Fibroblast of lung (primary cell): ENCODE measurements around the gene SIK2. TPM values are rescaled to one million over a fixed set of nuclear protein-coding genes. Genes with fewer than 3 reads are reported as not detected.
"Not testable (repeated sequence)": the region's sequence is repeated elsewhere in the genome, so short reads cannot be mapped to it uniquely, and the experiment has no call there.

Source experiments
- DNase-seq, 2 donors: peaks; one replicate each; pipeline versions ENCODE4 v3.0.0 to v3.0.0-alpha.2; 2010; ENCODE audit warnings: low read depth in 2 of 2
- H2AFZ ChIP-seq: 2 replicates; pipeline ENCODE4 v1.5.1; 2012; ENCODE audit warnings: low read length, control low read depth, inconsistent platforms
- H3K27ac ChIP-seq: 2 replicates; pipeline ENCODE4 v1.5.1; 2011; ENCODE audit warnings: low read length, control low read depth; ENCODE audit not compliant: insufficient read depth
- H3K27me3 ChIP-seq: 2 replicates; pipeline ENCODE4 v1.5.1; 2011; ENCODE audit warnings: mild to moderate bottlenecking, low read length; ENCODE audit not compliant: control insufficient read depth, insufficient read depth
- H3K36me3 ChIP-seq: 2 replicates; pipeline ENCODE4 v1.5.1; 2011; ENCODE audit warnings: low read length; ENCODE audit not compliant: control insufficient read depth, insufficient read depth
- H3K4me1 ChIP-seq: 2 replicates; pipeline ENCODE4 v1.5.1; 2011; ENCODE audit warnings: low read length; ENCODE audit not compliant: control insufficient read depth, insufficient read depth; ENCODE audit errors: extremely low read depth
- H3K4me2 ChIP-seq: 2 replicates; pipeline ENCODE4 v1.5.1; 2011; ENCODE audit warnings: low read length, control low read depth; ENCODE audit not compliant: insufficient read depth; ENCODE audit errors: extremely low read depth
- H3K4me3 ChIP-seq, 4 experiments: fragments of 200-600 bp in 1 of 4; sonication (generic) in 1 of 4; replicated peaks in 1 of 4; 2 replicates each; pipeline ENCODE4 v1.5.1; 2011 to 2016; ENCODE audit warnings: low read length in 4 of 4, low read depth in 3 of 4, mild to moderate bottlenecking in 3 of 4, control low read depth in 2 of 4, inconsistent platforms in 1 of 4, mixed read lengths in 1 of 4; ENCODE audit not compliant: insufficient read depth in 1 of 4; ENCODE audit errors: control extremely low read depth in 1 of 4
- H3K79me2 ChIP-seq: 2 replicates; pipeline ENCODE4 v1.5.1; 2012; ENCODE audit warnings: mild to moderate bottlenecking, low read length, inconsistent platforms; ENCODE audit not compliant: control insufficient read depth, insufficient read depth
- H3K9ac ChIP-seq: 2 replicates; pipeline ENCODE4 v1.5.1; 2011; ENCODE audit warnings: mild to moderate bottlenecking, low read length, control low read depth; ENCODE audit not compliant: insufficient read depth
- H3K9me3 ChIP-seq: 2 replicates; pipeline ENCODE4 v1.5.1; 2012; ENCODE audit warnings: low read depth, low read length; ENCODE audit not compliant: control insufficient read depth, insufficient read depth
- H4K20me1 ChIP-seq: 2 replicates; pipeline ENCODE4 v1.5.1; 2011; ENCODE audit warnings: low read length; ENCODE audit not compliant: control insufficient read depth, insufficient read depth; ENCODE audit errors: extremely low read depth
- EZH2 ChIP-seq: IDR thresholded peaks from 2 replicates; pipeline ENCODE4 v1.5.1; 2012; ENCODE audit warnings: low read length, control low read depth, mild to moderate bottlenecking; ENCODE audit errors: missing control alignments
- polyA plus RNA-seq, 2 donors: library from polyadenylated mRNA; depleted of rRNA in 1 of 2; stranded (reverse) in 1 of 2; unstranded in 1 of 2; fragments of >200 nt; gene quantifications; 2 replicates each; pipeline ENCODE4 v1.2.1, GENCODE V29; 2011 to 2012; ENCODE audit warnings: missing spikeins in 1 of 2
- total RNA-seq: library from RNA; depleted of rRNA; stranded (reverse); fragments of >200 nt; gene quantifications from 2 replicates; pipeline ENCODE4 v1.2.1, GENCODE V29; 2014
- TF ChIP-seq, protein P1 (sequence below), 2 donors: IDR thresholded peaks in 1 of 2; conservative IDR thresholded peaks in 1 of 2; 1 replicate in 1 of 2; 2 replicates in 1 of 2; pipeline ENCODE4 v1.5.1; 2011 to 2012; ENCODE audit warnings: low read length in 2 of 2, control low read depth in 1 of 2, inconsistent platforms in 1 of 2, low read depth in 1 of 2, mild to moderate bottlenecking in 1 of 2

The SIK2 gene
- total and polyA plus RNA-seq, 2 donors (not counting 1 experiment from before 2014, with no cell fraction given) = 16.3 to 19.3 TPM

DNA sequence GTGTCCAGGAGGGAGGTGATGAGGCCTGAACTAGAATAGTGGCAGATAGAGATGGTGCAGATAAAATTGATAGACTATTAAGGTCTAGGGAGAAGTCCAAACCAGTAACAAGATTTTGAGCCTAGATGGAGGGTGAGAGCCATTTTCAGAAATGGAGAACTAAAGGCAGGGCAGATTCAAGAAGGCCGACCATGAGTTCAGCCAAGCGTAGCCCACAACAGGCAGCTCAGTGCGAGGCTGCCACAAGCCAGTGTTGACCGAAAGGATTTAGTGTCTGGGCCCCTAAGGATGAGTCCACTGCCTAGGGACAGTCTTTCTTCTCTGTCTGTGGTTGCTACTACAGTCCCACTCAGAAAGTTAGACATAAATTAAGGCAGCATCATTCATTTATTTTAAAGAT is 112.3 kb downstream of the SIK2 start:
- Histone ChIP-seq H3K4me2 (no peak overlapping the region), H2AFZ (no peak overlapping the region), H3K9ac (no peak overlapping the region), H3K27me3 (no peaks in the 10 kb centered on the region), H3K9me3 (no peaks in the 10 kb centered on the region), H3K36me3 (peaks cover 8% of the 10 kb centered on the region), H3K79me2 (no peaks in the 10 kb centered on the region), H3K27ac (no peak overlapping the region), H4K20me1 (no peaks in the 10 kb centered on the region), H3K4me3 (no peak overlapping the region), H3K4me1 (peaks cover 10% of the 10 kb centered on the region)
- TF ChIP-seq EZH2 = no peak
- TF ChIP-seq, protein P1, sequence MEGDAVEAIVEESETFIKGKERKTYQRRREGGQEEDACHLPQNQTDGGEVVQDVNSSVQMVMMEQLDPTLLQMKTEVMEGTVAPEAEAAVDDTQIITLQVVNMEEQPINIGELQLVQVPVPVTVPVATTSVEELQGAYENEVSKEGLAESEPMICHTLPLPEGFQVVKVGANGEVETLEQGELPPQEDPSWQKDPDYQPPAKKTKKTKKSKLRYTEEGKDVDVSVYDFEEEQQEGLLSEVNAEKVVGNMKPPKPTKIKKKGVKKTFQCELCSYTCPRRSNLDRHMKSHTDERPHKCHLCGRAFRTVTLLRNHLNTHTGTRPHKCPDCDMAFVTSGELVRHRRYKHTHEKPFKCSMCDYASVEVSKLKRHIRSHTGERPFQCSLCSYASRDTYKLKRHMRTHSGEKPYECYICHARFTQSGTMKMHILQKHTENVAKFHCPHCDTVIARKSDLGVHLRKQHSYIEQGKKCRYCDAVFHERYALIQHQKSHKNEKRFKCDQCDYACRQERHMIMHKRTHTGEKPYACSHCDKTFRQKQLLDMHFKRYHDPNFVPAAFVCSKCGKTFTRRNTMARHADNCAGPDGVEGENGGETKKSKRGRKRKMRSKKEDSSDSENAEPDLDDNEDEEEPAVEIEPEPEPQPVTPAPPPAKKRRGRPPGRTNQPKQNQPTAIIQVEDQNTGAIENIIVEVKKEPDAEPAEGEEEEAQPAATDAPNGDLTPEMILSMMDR (conservative IDR thresholded peaks at IDR 0.05 in 1 of 2, IDR thresholded peaks at IDR 0.05 in 1 of 2; ENCODE audit: low read depth in 1 of 2, low read length in 2 of 2) = no peak
- DNase-seq = no peak

DNA sequence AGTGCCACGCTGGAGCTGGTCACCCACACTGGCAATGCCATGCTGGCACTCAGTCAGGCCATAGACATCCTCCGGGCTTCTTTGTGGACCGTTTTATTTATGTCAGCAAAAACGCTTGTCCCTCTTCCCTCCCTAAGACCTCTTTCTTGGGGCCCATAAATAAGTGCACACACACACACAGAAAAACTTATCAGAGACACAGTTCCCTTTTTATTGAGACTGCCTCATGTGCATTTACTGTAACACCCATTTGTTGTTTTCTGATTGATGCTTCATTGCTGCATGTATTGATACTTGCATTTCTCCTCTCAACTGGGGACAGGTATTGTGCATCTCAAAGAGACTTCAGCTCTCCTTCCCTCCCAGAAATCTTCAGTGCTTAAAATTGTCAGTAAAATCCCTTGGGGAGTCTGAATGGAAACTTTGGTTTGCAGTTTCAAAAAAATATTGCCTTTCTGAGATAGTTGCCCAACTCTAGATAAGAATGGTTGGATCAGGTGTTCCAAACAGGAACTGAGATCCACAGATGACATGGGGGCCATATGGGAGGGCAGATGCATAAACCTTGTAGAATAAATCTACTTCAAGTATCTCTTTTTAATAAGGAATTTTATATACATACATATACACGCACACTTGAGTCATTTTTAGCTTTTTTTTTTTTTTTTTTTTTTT is 113.0 kb downstream of the SIK2 start:
- no peaks in the 10 kb centered on the region for H3K79me2 ChIP-seq
- no peak overlapping the region for H2AFZ ChIP-seq
- H3K4me1 ChIP-seq = peaks cover 10% of the 10 kb centered on the region
- H3K27ac ChIP-seq = no peak overlapping the region
- no peaks in the 10 kb centered on the region for H4K20me1 ChIP-seq
- H3K4me2 ChIP-seq = no peak overlapping the region
- H3K27me3 ChIP-seq = no peaks in the 10 kb centered on the region
- no peak overlapping the region for H3K4me3 ChIP-seq
- TF ChIP-seq EZH2 = no peak
- TF ChIP-seq, protein P1 (conservative IDR thresholded peaks at IDR 0.05 in 1 of 2, IDR thresholded peaks at IDR 0.05 in 1 of 2; ENCODE audit: low read depth in 1 of 2, low read length in 2 of 2) = no peak
- DNase-seq = no peak
- no peak overlapping the region for H3K9ac ChIP-seq
- H3K36me3 ChIP-seq = peaks cover 14% of the 10 kb centered on the region
- H3K9me3 ChIP-seq = no peaks in the 10 kb centered on the region

DNA sequence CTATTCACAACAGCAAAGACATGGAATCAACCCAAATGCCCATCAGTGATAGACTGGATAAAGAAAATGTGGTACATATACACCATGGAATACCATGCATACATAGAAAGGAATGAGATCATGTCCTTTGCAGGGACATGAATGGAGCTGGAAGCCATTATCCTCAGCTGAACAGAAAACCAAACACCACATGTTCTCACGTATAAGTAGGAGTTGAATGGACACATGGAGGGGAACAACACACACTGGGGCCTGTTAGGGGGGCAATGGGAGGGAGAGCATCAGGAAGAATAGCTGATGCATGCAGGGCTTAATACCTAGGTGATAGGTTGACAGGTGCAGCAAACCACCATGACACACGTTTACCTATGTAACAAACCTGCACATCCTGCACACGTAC is 115.4 kb downstream of the SIK2 start:
- H3K27me3 ChIP-seq, DNase-seq, H3K4me2 ChIP-seq, H3K9ac ChIP-seq, H3K27ac ChIP-seq, H4K20me1 ChIP-seq, H3K4me3 ChIP-seq, H2AFZ ChIP-seq, H3K9me3 ChIP-seq, H3K79me2 ChIP-seq: not testable (repeated sequence)
- Histone ChIP-seq H3K4me1 (peaks cover 10% of the 10 kb centered on the region), H3K36me3 (peaks cover 15% of the 10 kb centered on the region)
